H4 (cell line): Measurements from ENCODE around the gene CCDC154. TPM values are rescaled to one million over a fixed set of nuclear protein-coding genes. Genes with fewer than 3 reads are reported as not detected.

Source experiments
- DNase-seq: peaks from one replicate; pipeline ENCODE4 v3.0.0-alpha.2; 2015; ENCODE audit warnings: low spot score
- total RNA-seq: library from RNA; depleted of rRNA; stranded (reverse); fragments of >200 nt; shearing (Covaris generic); gene quantifications from 2 replicates; pipeline ENCODE4 v1.2.3, GENCODE V29; 2014; rRNA removed

CCDC154 gene
- total RNA-seq, 1 experiment from 2014 or later = not detected

DNA sequence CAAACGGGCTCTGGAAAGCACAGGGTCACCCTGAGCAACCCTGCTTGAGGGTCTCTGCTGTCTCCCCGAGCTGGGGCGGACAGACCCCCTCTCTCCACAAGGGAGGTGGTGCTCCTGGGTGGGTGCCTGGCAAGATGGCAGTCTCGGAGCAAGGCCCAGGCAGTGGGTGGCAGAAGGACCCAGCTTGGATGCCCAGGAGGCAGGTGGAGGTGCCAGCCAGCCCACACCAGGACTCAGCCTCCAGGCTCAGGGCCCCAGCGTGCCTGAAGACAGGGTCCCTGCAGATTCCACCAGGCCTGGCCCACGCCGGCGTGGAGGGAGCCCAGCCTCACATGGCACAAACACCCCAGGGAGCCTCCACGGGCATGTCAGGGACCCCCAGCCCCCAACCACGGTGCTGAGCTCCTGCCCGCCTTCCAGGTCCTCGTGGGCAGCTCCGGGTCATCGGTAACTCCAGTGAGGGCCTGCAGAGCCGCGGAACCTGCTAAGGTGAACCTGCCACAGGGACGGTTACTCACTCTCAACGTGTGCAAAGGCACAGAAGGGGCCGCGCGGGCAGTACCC is 50.7 kb downstream of the CCDC154 start:
- no peak for DNase-seq

GRCh38 chr16:1392826-1393225 is 51.5 kb downstream of the CCDC154 start:
- no peak for DNase-seq

DNA sequence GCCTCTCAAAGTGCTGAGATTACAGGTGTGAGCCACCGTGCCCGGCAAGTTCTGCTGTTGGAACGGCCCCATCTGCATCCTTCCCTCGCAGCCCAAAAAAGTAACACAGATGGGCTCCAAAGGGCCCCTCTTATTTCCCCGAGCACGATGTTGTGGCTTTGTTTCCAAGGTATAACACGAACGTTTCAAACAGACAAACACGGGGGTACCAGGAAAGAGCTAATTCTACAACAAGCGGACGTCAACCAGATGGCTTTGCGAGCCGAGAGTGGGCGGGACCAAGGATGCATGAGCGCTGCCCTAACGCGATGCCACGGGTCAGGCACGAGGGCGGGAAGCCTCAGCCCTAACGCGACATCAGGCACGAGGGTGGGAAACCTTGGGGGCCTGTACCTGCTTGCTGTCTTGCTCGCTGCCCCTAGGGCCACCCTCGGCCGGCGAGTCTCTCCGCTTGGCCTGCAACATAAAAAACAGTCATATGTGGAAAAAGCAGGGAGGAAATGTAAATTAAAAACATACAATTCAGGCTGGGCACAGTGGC is 54.0 kb downstream of the CCDC154 start:
- DNase-seq = no peak

DNA sequence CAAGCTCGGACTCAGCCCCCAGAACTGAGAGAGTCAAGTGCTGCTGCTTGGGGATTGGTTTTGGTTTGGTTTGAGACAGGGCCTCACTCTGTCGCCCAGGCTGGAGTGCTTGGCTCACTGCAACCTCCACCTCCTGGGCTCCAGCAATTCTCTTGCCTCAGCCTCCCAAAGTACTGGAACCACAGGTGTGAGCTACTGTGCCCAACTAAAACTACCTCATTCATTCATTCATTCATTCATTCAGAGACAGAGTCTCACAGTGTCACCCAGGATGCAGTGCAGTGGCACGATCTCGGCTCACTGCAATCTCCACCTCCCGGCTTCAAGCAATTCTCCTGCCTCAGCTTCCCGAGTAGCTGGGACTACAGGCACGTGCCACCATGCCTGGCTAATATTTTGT is 54.6 kb downstream of the CCDC154 start:
- no peak for DNase-seq

- no peak for DNase-seq
Measured at GRCh38 chr16:1387331-1387730, 57.0 kb downstream of the CCDC154 start.

DNA sequence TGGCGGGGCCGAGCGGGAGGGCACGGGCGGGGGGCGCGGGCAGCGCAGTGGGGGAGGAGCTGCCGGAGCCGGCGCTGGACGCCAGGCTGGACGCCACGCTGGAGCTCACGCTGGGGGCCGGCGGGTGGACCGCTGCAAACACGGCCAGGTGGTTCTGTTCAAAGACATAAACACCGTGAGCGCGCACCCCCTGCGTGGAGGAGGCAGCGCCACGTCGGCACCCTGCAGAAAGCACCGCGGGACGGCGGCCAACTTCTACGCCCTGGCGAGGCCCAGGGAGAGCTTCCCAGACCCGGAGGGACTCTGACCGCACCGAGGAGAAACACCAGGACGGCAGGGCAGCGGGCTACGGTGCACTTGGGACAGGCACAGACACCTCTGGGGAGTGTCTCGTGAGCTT is 59.1 kb downstream of the CCDC154 start:
- no peak for DNase-seq

Other genes starting within 250 kb of the CCDC154 start
- gene TPSG1, start 219.3 kb downstream of the CCDC154 start, total RNA-seq = 0.88 and 1.1 TPM in 2 replicates
- 0.17 TPM in 1 of 2 replicates, not detected in the other for gene TPSB2, start 214.4 kb downstream of the CCDC154 start, total RNA-seq
- gene TPSAB1, start 203.9 kb downstream of the CCDC154 start, total RNA-seq = not detected in 2 replicates
- not detected in 2 replicates for gene TPSD1, start 188.5 kb downstream of the CCDC154 start, total RNA-seq
- 77.4 and 121 TPM in 2 replicates for gene UBE2I, start 134.9 kb downstream of the CCDC154 start, total RNA-seq
- gene BAIAP3, start 110.9 kb downstream of the CCDC154 start, total RNA-seq = 0.06 and 1.3 TPM in 2 replicates
- gene TSR3, start 92.7 kb downstream of the CCDC154 start, total RNA-seq = 41.5 and 53.8 TPM in 2 replicates
- gene GNPTG, start 92.6 kb downstream of the CCDC154 start, total RNA-seq = 27.9 and 37.1 TPM in 2 replicates
- gene UNKL, start 29.9 kb downstream of the CCDC154 start, total RNA-seq = 12.4 and 14.4 TPM in 2 replicates
- 24.8 and 40.7 TPM in 2 replicates for gene UQCC4, start 23.8 kb downstream of the CCDC154 start, total RNA-seq
- not detected in 2 replicates for gene PERCC1, start 13.5 kb downstream of the CCDC154 start, total RNA-seq
- gene CLCN7, start 30.5 kb upstream of the CCDC154 start, total RNA-seq = 16.0 and 21.0 TPM in 2 replicates
- gene PTX4, start 44.4 kb upstream of the CCDC154 start, total RNA-seq = not detected in 2 replicates
- gene TELO2, start 48.8 kb upstream of the CCDC154 start, total RNA-seq = 3.6 and 4.8 TPM in 2 replicates
- not detected in 2 replicates for gene TMEM204, start 89.1 kb upstream of the CCDC154 start, total RNA-seq
- 8.4 and 12.2 TPM in 2 replicates for gene IFT140, start 167.5 kb upstream of the CCDC154 start, total RNA-seq
- gene CRAMP1, start 167.8 kb upstream of the CCDC154 start, total RNA-seq = 2.4 and 3.1 TPM in 2 replicates
- 54.4 and 71.2 TPM in 2 replicates for gene JPT2, start 233.7 kb upstream of the CCDC154 start, total RNA-seq